H1 (cell line): Measurements from ENCODE around the gene SMARCA2. TPM values are rescaled to one million over a fixed set of nuclear protein-coding genes. Genes with fewer than 3 reads are reported as not detected.

Experiments used
- CTCF ChIA-PET: fragments of 300-600 bp; sonication (Branson Sonifier 250); formaldehyde crosslinking; loops from one replicate; lab custom pipeline; 2021; ENCODE audit not compliant: partially characterized antibody; lab: Charles Lee
- POLR2A ChIA-PET: fragments of 300-600 bp; sonication (Branson Sonifier 250); formaldehyde crosslinking; loops from one replicate; lab custom pipeline; 2021; ENCODE audit warnings: inconsistent platforms; ENCODE audit not compliant: partially characterized antibody; lab: Charles Lee
- DNase-seq, 2 experiments: peaks; one replicate each; pipeline versions ENCODE4 v3.0.0 to v3.0.0-alpha.2; 2010 to 2022; ENCODE audit warnings: low spot score in 2 of 2, low read depth in 1 of 2, mixed read lengths in 1 of 2
- FAIRE-seq: peaks from 2 replicates; lab custom pipeline; 2011; peaks lifted over from hg19 to GRCh38; lab: Jason Lieb, UNC
- H2AFZ ChIP-seq: 2 replicates; pipeline ENCODE4 v1.8.1; 2012; ENCODE audit warnings: low read length, inconsistent platforms
- H2AK5ac ChIP-seq: 2 replicates; pipeline ENCODE4 v1.6.1; 2013; ENCODE audit warnings: low read depth, low read length
- H2BK120ac ChIP-seq: replicated peaks from 2 replicates; pipeline ENCODE3; 2013; ENCODE audit warnings: low read depth, low read length, inconsistent platforms
- H2BK12ac ChIP-seq: 2 replicates; pipeline ENCODE4 v1.6.1; 2013; ENCODE audit warnings: low read depth, low read length
- H2BK15ac ChIP-seq: 2 replicates; pipeline ENCODE4 v1.6.1; 2013; ENCODE audit warnings: low read length
- H2BK20ac ChIP-seq: 2 replicates; pipeline ENCODE4 v1.6.1; 2013; ENCODE audit warnings: low read length
- H2BK5ac ChIP-seq: 2 replicates; pipeline ENCODE4 v1.6.1; 2013; ENCODE audit warnings: low read depth, low read length
- H3K14ac ChIP-seq: 2 replicates; pipeline ENCODE4 v1.6.1; 2013; ENCODE audit warnings: inconsistent platforms; ENCODE audit not compliant: insufficient read length
- H3K18ac ChIP-seq: 2 replicates; pipeline ENCODE4 v1.6.1; 2013; ENCODE audit warnings: low read length; ENCODE audit errors: extremely low read depth
- H3K23ac ChIP-seq: 2 replicates; pipeline ENCODE4 v1.6.1; 2013; ENCODE audit warnings: inconsistent platforms; ENCODE audit not compliant: insufficient read length
- H3K23me2 ChIP-seq: 2 replicates; pipeline ENCODE4 v1.6.1; 2013; ENCODE audit warnings: low read depth, low read length
- H3K27ac ChIP-seq: 2 replicates; pipeline ENCODE4 v1.6.1; 2011; ENCODE audit warnings: low read depth, low read length, inconsistent platforms
- H3K27me3 ChIP-seq, 4 experiments: replicated peaks in 1 of 4; 1 replicate in 1 of 4; 2 replicates in 3 of 4; pipeline versions ENCODE4 v1.6.1 to v1.8.1; 2011 to 2013; ENCODE audit warnings: low read length in 3 of 4, mild to moderate bottlenecking in 3 of 4, inconsistent platforms in 2 of 4, mixed read lengths in 2 of 4, moderate library complexity in 1 of 4; ENCODE audit not compliant: control insufficient read depth in 3 of 4, insufficient read depth in 3 of 4; ENCODE audit errors: extremely low read depth in 1 of 4
- H3K36me3 ChIP-seq, 4 experiments: 2 replicates each; pipeline versions ENCODE4 v1.6.1 to v1.8.1; 2011 to 2013; ENCODE audit warnings: mild to moderate bottlenecking in 4 of 4, low read length in 3 of 4, moderate library complexity in 2 of 4, control low read depth in 1 of 4, inconsistent platforms in 1 of 4; ENCODE audit not compliant: insufficient read depth in 4 of 4, control insufficient read depth in 2 of 4
- H3K4ac ChIP-seq: replicated peaks from 2 replicates; pipeline ENCODE3; 2013; ENCODE audit warnings: low read length, low read depth, mixed read lengths, inconsistent platforms; ENCODE audit not compliant: insufficient read length
- H3K4me1 ChIP-seq, 4 experiments: replicated peaks in 1 of 4; 1 replicate in 1 of 4; 2 replicates in 3 of 4; pipeline versions ENCODE4 v1.6.1 to v1.8.1; 2011 to 2013; ENCODE audit warnings: low read length in 3 of 4, inconsistent platforms in 2 of 4, mixed read lengths in 1 of 4; ENCODE audit not compliant: insufficient read depth in 4 of 4, control insufficient read depth in 3 of 4
- H3K4me2 ChIP-seq, 2 experiments: 2 replicates each; pipeline versions ENCODE4 v1.6.1 to v1.8.1; 2011 to 2013; ENCODE audit warnings: low read depth in 2 of 2, low read length in 2 of 2, control low read depth in 1 of 2, inconsistent platforms in 1 of 2, mild to moderate bottlenecking in 1 of 2; ENCODE audit not compliant: insufficient read depth in 1 of 2
- H3K4me3 ChIP-seq, 4 experiments: fragments of 200-600, 300-600 bp in 1 of 4; sonication (generic), shearing (Covaris generic), sonication (Bioruptor Twin) in 1 of 4; 2 replicates each; pipeline versions ENCODE4 v1.5.1 to v1.8.1; 2011 to 2016; ENCODE audit warnings: low read length in 4 of 4, low read depth in 3 of 4, control low read depth in 2 of 4, inconsistent platforms in 2 of 4, mild to moderate bottlenecking in 2 of 4, mixed read lengths in 1 of 4, moderate library complexity in 1 of 4; ENCODE audit not compliant: insufficient read depth in 2 of 4; ENCODE audit errors: extremely low read depth in 1 of 4
- H3K56ac ChIP-seq: replicated peaks from 2 replicates; pipeline ENCODE3; 2013; ENCODE audit warnings: low read depth, mild to moderate bottlenecking, mixed read lengths, low read length, inconsistent platforms; ENCODE audit not compliant: insufficient read length
- H3K79me1 ChIP-seq: 2 replicates; pipeline ENCODE4 v1.6.1; 2013; ENCODE audit warnings: low read depth, low read length, control low read depth
- H3K79me2 ChIP-seq, 2 experiments: 2 replicates each; pipeline versions ENCODE4 v1.6.1 to v1.8.1; 2012 to 2013; ENCODE audit warnings: low read length in 2 of 2, mild to moderate bottlenecking in 2 of 2, inconsistent platforms in 1 of 2; ENCODE audit not compliant: insufficient read depth in 2 of 2, control insufficient read depth in 1 of 2
- H3K9ac ChIP-seq, 4 experiments: replicated peaks in 1 of 4; 1 replicate in 1 of 4; 2 replicates in 3 of 4; pipeline versions ENCODE4 v1.6.1 to v1.8.1; 2011 to 2013; ENCODE audit warnings: low read depth in 3 of 4, low read length in 3 of 4, control low read depth in 2 of 4, mild to moderate bottlenecking in 2 of 4, moderate library complexity in 2 of 4, inconsistent platforms in 1 of 4; ENCODE audit errors: extremely low read depth in 1 of 4
- H3K9me3 ChIP-seq, 2 experiments: 2 replicates each; pipeline versions ENCODE4 v1.6.1 to v1.8.1; 2012 to 2013; ENCODE audit warnings: mild to moderate bottlenecking in 2 of 2, moderate library complexity in 2 of 2, control low read depth in 1 of 2, inconsistent platforms in 1 of 2, low read depth in 1 of 2, low read length in 1 of 2, mixed read lengths in 1 of 2; ENCODE audit not compliant: insufficient read depth in 2 of 2
- H4K20me1 ChIP-seq, 2 experiments: replicated peaks in 1 of 2; 2 replicates each; pipeline versions ENCODE3 to v1.8.1; 2011 to 2013; ENCODE audit warnings: inconsistent platforms in 2 of 2, low read length in 2 of 2, mild to moderate bottlenecking in 1 of 2; ENCODE audit not compliant: insufficient read depth in 2 of 2, control insufficient read depth in 1 of 2
- H4K5ac ChIP-seq: 2 replicates; pipeline ENCODE4 v1.6.1; 2013; ENCODE audit warnings: low read length, low read depth, mixed read lengths, inconsistent platforms; ENCODE audit not compliant: insufficient read length
- H4K8ac ChIP-seq: 2 replicates; pipeline ENCODE4 v1.8.0; 2013; ENCODE audit warnings: mild to moderate bottlenecking, moderate library complexity, low read length, inconsistent platforms; ENCODE audit not compliant: insufficient read depth; ENCODE audit errors: extremely low read depth
- H4K91ac ChIP-seq: replicated peaks from 2 replicates; pipeline ENCODE3; 2013; ENCODE audit warnings: low read length, mixed read lengths, inconsistent platforms; ENCODE audit not compliant: insufficient read length
- ATF2 ChIP-seq: IDR thresholded peaks from 2 replicates; pipeline ENCODE4 v1.6.1; 2012; ENCODE audit warnings: low read length, inconsistent platforms
- BCL11A ChIP-seq, 2 experiments: IDR thresholded peaks; one replicate each; pipeline ENCODE4 v1.6.1; 2011; ENCODE audit warnings: low read depth in 2 of 2, low read length in 2 of 2, mild to moderate bottlenecking in 2 of 2
- CEBPB ChIP-seq: IDR thresholded peaks from 2 replicates; pipeline ENCODE4 v1.6.1; 2012; ENCODE audit warnings: low read depth, low read length
- CTCF ChIP-seq, 3 experiments: IDR thresholded peaks; 1 replicate in 2 of 3; 2 replicates in 1 of 3; pipeline versions ENCODE4 v1.5.1 to v1.6.1; 2011; ENCODE audit warnings: low read length in 3 of 3, mild to moderate bottlenecking in 3 of 3, inconsistent platforms in 2 of 3, low read depth in 1 of 3, moderate library complexity in 1 of 3; ENCODE audit not compliant: insufficient read depth in 1 of 3; ENCODE audit errors: control extremely low read depth in 1 of 3
- FOSL1 ChIP-seq: IDR thresholded peaks from 2 replicates; pipeline ENCODE4 v1.6.1; 2011; ENCODE audit warnings: mild to moderate bottlenecking, low read depth, low read length, moderate library complexity; ENCODE audit not compliant: insufficient read depth
- GTF2F1 ChIP-seq: IDR thresholded peaks from 2 replicates; pipeline ENCODE4 v1.6.1; 2012; ENCODE audit warnings: low read depth, low read length, improper control_type of control experiment, borderline replicate concordance
- HDAC2 ChIP-seq, 2 experiments: fragments of 300-600 bp in 1 of 2; sonication (generic) in 1 of 2; IDR thresholded peaks; 2 replicates each; pipeline ENCODE4 v1.6.1; 2011 to 2012; ENCODE audit warnings: low read depth in 2 of 2, low read length in 2 of 2, mild to moderate bottlenecking in 2 of 2, moderate library complexity in 2 of 2, borderline replicate concordance in 1 of 2, inconsistent platforms in 1 of 2
- HDAC6 ChIP-seq: IDR thresholded peaks from one replicate; pipeline ENCODE4 v1.7.1; 2012; ENCODE audit warnings: low read depth, mild to moderate bottlenecking, inconsistent platforms, low read length, moderate library complexity
- SP1 ChIP-seq: IDR thresholded peaks from 2 replicates; pipeline ENCODE4 v1.6.1; 2011; ENCODE audit warnings: low read depth, low read length
- TAF1 ChIP-seq: IDR thresholded peaks from 2 replicates; pipeline ENCODE4 v1.6.1; 2011; ENCODE audit warnings: mild to moderate bottlenecking, low read depth, low read length
- WGBS, 2 experiments: shearing (Covaris generic) in 1 of 2; methylation state at CpG; one replicate each; pipeline versions ENCODE4 v1.1.6 to v1.1.7; 2013 to 2015; ENCODE audit warnings: low lambda C conversion rate in 2 of 2, mixed read lengths in 2 of 2, inconsistent platforms in 1 of 2, low coverage in 1 of 2, missing lambda C conversion rate in 1 of 2; ENCODE audit not compliant: insufficient replicate concordance in 2 of 2, insufficient coverage in 1 of 2, insufficient read length in 1 of 2; ENCODE audit errors: extremely low coverage in 1 of 2, missing lambda C conversion rate in 1 of 2; 5-methylcytosine and 5-hydroxymethylcytosine counted together
- polyA plus RNA-seq, 7 experiments: library from polyadenylated mRNA; depleted of rRNA in 3 of 7; stranded (reverse) in 5 of 7; unstranded in 2 of 7; fragments of >200 nt in 5 of 7; fragments of 200-250 nt in 2 of 7; gene quantifications; 1 replicate in 5 of 7; 2 replicates in 1 of 7; 4 replicates in 1 of 7; pipeline versions ENCODE4 v1.2.1 to v1.2.3, GENCODE V29; 2011 to 2013; ENCODE audit warnings: missing spikeins in 2 of 7, mixed read lengths in 2 of 7
- total RNA-seq: library from RNA; stranded (reverse); fragmentation: NEBNext Ultra II Directional; extraction: Animal tissue kit (Norgen Biotek cat#: 25700); gene quantifications from 2 replicates; pipeline ENCODE4 v1.2.1, GENCODE V29; 2021

The SMARCA2 gene
- total and polyA plus RNA-seq, 2 of the 8 experiments (the other 6 are each of a cell fraction or from before 2014, with no cell fraction given), result 6.3 to 21.7 TPM

- DNase-seq (no peak), FAIRE-seq (no peak)
- Histone ChIP-seq H2BK120ac (no peak overlapping the region), H3K23ac (no peak overlapping the region), H3K27me3 (no peaks in the 10 kb centered on the region), H3K79me2 (no peaks in the 10 kb centered on the region), H3K36me3 (no peaks in the 10 kb centered on the region), H2AK5ac (no peak overlapping the region), H4K91ac (no peak overlapping the region), H2AFZ (no peak overlapping the region), H3K23me2 (no peaks in the 10 kb centered on the region), H3K4me3 (no peak overlapping the region), H2BK12ac (no peak overlapping the region), H3K27ac (no peak overlapping the region), H2BK20ac (no peak overlapping the region), H3K18ac (no peak overlapping the region), H3K4me1 (no peaks in the 10 kb centered on the region), H2BK5ac (no peak overlapping the region), H3K4me2 (no peak overlapping the region), H3K9ac (no peak overlapping the region), H2BK15ac (no peak overlapping the region), H4K20me1 (no peaks in the 10 kb centered on the region), H3K9me3 (0 out of 4 replicates have a peak, but pooled peaks cover 0 to 6% of the 10 kb centered on the region in 2 experiments), H4K5ac (no peak overlapping the region), H3K79me1 (no peaks in the 10 kb centered on the region), H3K14ac (no peak overlapping the region), H4K8ac (no peak overlapping the region), H3K56ac (no peak overlapping the region), H3K4ac (no peak overlapping the region)
- CTCF ChIA-PET, result no interaction called here
- POLR2A ChIA-PET, result interaction anchor here (0.7 kb wide), 1 partner anchor 455 kb away, joined by 3 read pairs; no protein-coding TSS in a partner anchor
- WGBS, 2 experiments, result 89% methylated on average over 3 of the region's 3 CpGs; no CpG with 5 or more reads in 1 of the 2 experiments
- TF ChIP-seq CEBPB, result no peak
- TF ChIP-seq CTCF (IDR thresholded peaks at IDR 0.05; ENCODE audit: control extremely low read depth in 1 of 3, insufficient read depth in 1 of 3, low read depth in 1 of 3, low read length in 3 of 3), result no peak
- no peak for TF ChIP-seq FOSL1
- no peak for TF ChIP-seq GTF2F1
- TF ChIP-seq ATF2, result no peak
- TF ChIP-seq TAF1, result no peak
- no peak for TF ChIP-seq SP1
- no peak for TF ChIP-seq HDAC6
- TF ChIP-seq HDAC2 (IDR thresholded peaks at IDR 0.05; ENCODE audit: borderline replicate concordance in 1 of 2, low read depth in 2 of 2, low read length in 2 of 2), result no peak
- no peak for TF ChIP-seq BCL11A (IDR thresholded peaks at IDR 0.05; ENCODE audit: low read depth in 2 of 2, low read length in 2 of 2)
These were observed 129.5 kb downstream of the SMARCA2 start for GRCh38 chr9:2144619-2145018.
